ENCODE measurements around the gene ANKRD34A.

ANKRD34A gene

GRCh38 chr1:145964328-145965118, at the start of gene ANKRD34A, which contains the start of gene POLR3GL:
TSS of gene ANKRD34A (minus strand) at chr1:145964575. CDS start at chr1:145961759, 2,816 bp downstream.
TSS of gene POLR3GL (plus strand) at chr1:145964690. CDS start at chr1:145974866, 10,176 bp downstream.
- DNase-seq, result peak; percentile 93

- no peak for DNase-seq
Measured at GRCh38 chr1:146013559-146013922, 49.2 kb upstream of the ANKRD34A start.

DNA sequence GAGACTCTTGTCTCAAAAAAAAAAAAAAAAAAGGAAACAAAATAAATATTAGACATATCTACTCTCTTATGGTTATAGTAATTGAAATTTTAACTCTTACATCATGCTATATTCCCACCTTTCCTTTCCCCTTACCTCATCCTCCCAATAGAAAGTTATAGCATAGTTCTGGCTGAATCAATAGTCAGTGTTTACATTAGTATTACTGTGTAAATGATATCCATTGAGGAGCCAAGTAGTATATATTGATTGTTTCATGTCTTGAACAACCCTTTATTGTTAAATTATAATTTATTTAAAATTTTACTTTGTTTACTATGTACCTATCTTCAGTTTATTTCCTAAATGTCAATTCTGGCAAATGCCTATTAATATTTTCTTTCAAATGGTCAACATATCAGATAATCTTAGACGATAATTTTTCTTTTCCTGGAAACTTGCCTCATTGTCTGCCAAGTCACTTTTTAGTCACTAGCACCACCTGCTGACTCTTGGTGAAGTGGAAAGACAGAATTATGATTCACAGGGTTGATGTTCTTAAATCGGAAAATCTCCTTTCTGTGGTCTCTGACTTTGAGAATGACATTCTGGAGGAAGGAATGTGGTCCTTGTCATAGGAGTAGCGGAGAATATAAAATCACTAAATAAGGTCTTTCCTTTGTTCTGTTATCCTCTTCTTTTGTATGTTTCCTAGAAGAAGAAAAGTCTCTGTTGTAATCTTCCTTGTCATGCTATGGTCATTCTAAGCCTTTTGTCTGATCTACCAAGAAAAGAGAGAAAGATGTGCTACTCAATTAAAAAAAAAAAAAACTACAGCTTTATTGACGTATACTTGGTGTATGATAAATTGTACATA, 48.6 kb upstream of the ANKRD34A start:
- peak; percentile 80 for DNase-seq

GRCh38 chr1:146010126-146010738, 45.9 kb upstream of the ANKRD34A start:
- DNase-seq, result no peak

- no peak for DNase-seq
Measured at GRCh38 chr1:146007489-146008133, 43.2 kb upstream of the ANKRD34A start.

DNA sequence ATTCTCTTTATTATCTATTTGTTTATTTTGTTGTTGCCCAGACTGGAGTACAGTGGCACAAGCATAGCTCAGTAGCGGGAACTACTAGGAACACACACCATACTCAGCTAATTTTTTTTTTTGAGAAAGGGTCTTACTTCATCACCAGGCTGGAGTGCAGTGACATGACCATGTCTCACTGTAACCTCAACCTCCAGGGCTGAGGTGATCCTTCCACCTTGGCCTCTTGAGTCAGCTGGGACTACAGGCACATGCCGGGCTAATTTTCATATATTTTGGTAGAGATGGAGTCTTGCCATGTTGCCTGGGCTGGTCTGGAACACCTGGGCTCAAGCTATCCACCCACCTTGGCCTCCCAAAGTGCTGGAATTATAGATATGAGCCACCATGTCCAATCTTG, 37.3 kb upstream of the ANKRD34A start:
- DNase-seq, result no peak

GRCh38 chr1:145999321-146000024, 35.1 kb upstream of the ANKRD34A start:
- DNase-seq, result peak; percentile 76

- DNase-seq, result no peak
Measured at GRCh38 chr1:145997718-145998023, 33.3 kb upstream of the ANKRD34A start.

GRCh38 chr1:145997016-145997717, 32.8 kb upstream of the ANKRD34A start:
- DNase-seq, result peak; percentile 77

DNA sequence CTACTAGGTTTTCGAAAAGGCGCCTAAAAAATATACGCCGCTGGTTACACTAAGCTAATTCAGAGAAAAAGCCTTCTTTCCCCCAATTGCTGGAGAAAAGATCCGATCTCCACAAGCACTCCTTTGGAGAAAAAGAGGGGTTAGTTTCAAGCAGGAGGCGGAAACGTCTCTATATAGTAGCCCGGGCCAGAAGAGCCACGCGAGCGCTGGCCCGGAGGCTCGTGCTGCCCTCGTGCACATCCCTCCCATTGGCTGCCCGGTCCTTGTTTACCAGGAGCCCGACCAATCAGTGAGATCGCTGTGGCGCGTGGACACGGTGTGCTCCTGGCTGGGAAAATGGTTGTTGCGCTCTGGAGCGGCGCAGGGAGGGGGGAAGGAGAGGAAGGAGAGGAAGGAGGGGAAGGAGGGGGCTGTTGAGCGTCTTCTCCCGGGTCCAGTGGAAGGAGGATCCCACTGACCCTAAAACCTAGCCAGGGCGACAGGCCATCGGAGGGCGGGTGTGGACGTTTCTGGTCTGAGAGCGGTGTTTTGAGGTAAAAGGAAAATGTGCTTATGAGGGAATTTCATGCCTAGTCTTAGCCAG, 32.1 kb upstream of the ANKRD34A start, which contains the start of gene TXNIP:
Gene TXNIP (minus strand): TSS at position 147 of the 583 bp plus-strand sequence. CDS start 313 bp downstream, outside the sequence.
- DNase-seq, result peak; percentile 95

DNA sequence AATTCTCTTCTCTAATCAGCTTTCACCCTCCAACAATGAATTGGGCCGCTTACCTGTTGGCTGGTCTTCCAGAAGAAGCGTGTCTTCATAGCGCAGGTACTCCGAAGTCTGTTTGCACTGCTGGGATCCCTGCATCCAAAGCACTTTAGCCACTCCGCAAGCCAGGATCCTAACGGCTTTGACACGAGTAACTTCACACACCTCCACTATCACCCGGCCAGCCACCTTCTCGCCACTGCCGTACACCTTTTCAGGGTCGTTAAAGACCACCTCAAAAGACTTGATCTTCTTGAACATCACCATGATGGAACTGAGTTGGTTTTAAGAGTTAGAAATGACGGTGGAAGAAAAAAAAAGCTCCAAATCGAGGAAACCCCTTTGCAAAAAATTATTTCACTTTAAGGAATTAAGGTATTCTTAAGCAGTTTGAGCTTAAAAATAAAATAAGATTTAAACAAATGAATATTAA, 31.6 kb upstream of the ANKRD34A start:
- DNase-seq, result peak; percentile 39

GRCh38 chr1:145995148-145995881, 30.9 kb upstream of the ANKRD34A start:
- DNase-seq, result no peak

- peak; percentile 44 for DNase-seq
Measured at GRCh38 chr1:145994391-145995120, 30.2 kb upstream of the ANKRD34A start.

DNA sequence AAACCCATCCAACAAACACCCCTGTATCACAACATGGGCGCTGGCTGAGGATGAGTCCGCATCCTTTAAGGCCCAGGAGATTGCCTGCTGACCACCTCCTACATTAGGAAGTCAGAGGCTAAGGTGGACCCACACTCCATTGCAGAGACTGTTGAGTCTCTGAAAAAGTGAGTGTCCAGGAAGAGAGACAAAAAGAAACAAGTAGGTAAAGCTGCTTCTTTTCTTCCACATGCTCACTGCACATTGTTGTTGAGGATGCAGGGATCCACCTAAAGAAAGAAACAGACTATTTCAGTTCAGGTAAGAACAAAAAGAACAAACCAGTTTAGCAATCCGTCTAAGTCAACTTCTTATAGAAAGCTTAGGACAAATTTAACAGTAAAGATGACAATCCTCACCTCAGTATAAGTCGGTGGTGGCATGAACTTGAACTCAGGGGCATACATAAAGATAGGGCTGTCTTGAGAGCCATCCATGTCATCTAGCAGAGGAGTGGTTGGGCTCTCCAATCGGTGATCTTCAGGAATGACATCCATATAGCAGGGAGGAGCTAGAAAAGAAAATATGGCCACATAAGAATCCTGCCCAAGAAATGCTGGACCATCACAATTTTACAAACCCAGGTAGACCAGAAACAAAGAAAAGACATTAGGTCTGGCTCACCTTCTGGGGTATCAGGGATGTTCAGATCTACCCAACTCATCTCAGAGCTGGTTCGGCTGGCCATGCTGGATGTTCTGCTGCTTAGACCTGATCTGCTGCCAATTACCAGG, 29.4 kb upstream of the ANKRD34A start:
- no peak for DNase-seq

- DNase-seq, result no peak
Measured at GRCh38 chr1:145992958-145993617, 28.7 kb upstream of the ANKRD34A start.

- DNase-seq, result no peak
Measured at GRCh38 chr1:145992502-145992936, 28.1 kb upstream of the ANKRD34A start.

DNA sequence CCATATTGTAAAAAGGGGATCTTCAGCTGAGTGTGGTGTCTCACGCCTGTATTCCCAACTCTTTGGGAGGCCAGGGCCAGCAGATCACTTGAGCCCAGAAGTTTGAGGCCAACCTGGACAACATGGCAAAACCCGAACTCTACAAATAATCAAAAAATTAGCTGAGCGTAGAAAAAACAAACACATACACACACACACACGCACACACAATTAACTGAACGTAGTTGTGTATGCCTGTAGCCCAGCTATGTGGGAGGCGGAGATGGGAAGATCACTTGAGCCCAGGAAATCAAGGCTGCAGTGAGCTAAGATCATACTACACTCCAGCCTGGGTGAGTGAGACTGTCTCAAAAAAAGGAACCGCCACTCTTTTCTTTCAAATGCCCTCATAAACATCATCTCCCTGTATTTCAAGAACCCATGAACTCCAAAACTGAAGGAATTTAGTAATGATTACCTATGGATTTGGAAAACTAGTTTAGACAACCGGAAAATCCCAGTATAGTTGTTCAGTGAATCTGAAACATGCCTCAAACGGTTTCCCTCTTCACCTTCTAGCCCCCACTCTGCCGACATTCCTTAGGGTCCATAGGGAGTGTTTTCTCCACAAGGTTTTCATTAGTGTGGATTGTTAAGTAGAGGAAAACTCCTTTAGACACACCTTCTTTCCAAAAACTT, 27.5 kb upstream of the ANKRD34A start:
- DNase-seq, result peak; percentile 46

All from CD4-positive, alpha-beta T cell treated with Interleukin-12 subunit alpha and Interleukin-12 subunit beta, for 1 hour (primary cell).